HG03521 (cell line): ENCODE results near the gene CDKN2C.
"Not testable (repeated sequence)": the region's sequence is repeated elsewhere in the genome, so short reads cannot be mapped to it uniquely, and the experiment has no call there.

Source experiments
- ATAC-seq: cut with Tn5 transposase; IDR thresholded peaks from one replicate; pipeline ENCODE4 v1.9.1; 2021; ENCODE audit warnings: mild to moderate bottlenecking, moderate library complexity; ENCODE audit not compliant: unreplicated experiment

Gene CDKN2C

DNA sequence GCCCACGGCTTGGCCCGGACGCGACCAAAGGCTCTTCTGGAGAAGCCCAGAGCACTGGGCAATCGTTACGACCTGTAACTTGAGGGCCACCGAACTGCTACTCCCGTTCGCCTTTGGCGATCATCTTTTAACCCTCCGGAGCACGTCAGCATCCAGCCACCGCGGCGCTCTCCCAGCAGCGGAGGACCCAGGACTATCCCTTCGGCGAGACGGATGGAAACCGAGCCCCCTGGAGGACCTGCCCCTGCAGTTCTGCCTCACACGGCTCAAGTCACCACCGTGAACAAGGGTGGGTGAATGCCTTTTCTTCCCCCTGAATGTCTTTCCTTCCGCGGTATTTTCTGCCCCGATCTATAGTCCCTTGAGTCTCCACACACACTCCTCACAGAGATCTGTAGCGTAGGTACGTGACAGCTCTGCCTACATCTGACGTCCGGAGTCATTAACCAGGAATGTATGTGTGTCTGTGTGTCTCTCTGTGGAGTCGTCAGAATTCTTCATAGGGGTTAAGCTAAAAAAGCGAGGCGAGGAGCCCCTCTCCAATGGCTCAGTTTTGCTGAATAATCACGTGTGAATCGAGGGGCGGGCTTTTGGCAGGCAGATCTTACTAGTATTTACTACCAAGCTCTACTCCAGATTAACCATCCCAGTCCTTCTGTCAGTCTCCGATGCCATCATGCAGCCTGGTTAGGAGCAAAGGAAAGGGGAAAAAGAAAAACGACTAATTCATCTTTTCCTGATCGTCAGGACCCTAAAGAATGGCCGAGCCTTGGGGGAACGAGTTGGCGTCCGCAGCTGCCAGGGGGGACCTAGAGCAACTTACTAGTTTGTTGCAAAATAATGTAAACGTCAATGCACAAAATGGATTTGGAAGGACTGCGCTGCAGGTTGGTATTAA, at the start of gene CDKN2C:
Gene CDKN2C (plus strand): TSS at position 635 of the 898 bp plus-strand sequence. CDS start 124 bp downstream, at position 759.
- ATAC-seq: peak; percentile 27

DNA sequence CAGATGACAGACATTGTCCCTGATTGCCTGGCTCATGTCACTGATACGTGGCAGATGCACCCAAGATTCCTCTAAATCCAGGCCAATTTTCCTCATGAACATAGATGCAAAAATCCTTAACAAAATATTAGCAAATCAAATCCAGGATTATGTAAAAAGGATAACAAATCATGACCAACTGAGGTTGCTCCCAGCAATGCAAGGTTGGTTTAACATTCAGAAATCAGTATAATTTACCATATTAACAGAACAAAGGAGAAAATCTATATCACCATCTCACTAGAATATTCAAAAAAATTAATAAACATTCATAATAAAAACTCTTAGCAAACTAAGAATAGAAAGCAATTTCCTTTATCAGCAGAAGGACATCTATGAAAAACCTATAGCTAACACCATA, 49.6 kb upstream of the CDKN2C start:
- no peak for ATAC-seq

DNA sequence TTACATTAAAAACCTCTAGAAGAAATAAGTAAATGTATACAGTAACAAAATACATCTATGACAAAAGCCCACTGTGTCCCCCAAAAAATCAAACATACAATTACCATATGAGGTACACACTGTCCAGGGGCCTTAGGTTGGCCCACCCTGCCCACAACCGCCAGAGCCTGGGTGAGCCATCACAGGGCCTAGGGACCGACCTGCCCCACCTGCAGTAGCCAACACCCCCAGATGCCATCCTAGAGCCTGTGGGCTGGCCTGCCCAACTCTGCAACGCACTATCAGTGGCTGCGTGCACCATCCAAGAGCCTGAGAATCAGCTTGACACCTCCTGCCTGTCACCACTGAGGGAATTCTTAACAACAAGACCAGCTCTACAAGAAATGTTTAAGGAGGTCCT, 49.0 kb upstream of the CDKN2C start:
- no peak for ATAC-seq

DNA sequence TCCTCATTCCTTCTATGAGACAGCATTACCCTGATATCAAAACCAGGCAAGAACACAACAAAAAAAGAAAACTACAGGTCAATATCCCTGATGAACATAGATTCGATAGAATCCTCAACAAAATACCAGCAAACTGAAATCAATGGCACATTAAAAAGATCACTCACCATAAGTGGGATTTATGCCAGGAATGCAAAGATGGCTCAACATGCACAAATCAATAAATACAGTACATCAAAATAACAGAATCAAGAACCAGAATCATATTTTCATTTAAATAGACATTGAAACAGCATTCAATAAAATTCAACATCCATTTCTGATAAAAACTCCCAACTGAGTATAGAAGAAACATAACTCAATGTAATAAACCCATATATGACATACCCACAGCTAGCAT, 46.5 kb upstream of the CDKN2C start:
- ATAC-seq: no peak

DNA sequence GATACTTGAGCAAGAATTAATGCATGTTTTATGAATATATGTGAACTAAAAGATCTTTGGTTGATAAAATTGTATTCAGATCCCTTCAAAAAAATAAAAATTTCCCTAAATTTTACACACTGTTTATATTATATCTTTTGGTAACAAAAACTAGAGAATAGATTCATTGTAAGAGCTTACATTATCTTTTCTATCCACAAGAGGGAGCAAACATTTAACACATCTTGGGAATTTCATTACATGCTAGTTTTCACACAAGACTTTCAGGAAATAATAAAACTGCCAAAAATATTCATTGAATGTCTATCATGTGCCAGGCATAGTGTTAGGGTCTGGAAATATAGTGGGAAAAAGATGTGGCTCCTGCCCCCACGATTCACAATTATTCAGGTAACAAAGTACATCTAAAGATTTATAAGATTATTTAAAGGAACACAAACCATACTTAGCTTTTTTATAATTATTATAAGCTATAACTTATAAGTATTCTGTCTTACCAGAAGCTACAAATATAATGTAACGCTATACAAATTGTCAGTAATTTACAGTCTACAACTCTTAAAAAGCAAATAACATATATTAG, 40.6 kb upstream of the CDKN2C start:
- ATAC-seq: no peak

DNA sequence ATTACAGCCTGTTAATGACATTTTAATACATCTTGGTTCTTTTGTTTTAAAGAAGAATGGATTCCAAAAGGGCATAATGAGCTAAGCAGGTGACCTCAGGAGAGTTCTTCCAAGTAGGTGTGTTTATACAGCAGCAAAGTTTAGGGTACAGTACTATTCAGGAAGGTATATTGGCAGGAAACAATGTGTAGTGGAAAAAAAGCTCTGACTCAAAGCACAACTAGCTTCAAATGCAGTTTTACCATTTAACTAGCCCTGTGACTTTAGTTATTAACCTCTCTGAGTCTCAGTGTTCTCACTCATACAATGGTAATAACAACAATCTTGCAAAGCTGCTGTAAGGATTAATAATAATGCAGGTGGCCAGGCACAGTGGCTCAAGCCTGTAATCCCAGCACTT, 39.9 kb upstream of the CDKN2C start:
- no peak for ATAC-seq

DNA sequence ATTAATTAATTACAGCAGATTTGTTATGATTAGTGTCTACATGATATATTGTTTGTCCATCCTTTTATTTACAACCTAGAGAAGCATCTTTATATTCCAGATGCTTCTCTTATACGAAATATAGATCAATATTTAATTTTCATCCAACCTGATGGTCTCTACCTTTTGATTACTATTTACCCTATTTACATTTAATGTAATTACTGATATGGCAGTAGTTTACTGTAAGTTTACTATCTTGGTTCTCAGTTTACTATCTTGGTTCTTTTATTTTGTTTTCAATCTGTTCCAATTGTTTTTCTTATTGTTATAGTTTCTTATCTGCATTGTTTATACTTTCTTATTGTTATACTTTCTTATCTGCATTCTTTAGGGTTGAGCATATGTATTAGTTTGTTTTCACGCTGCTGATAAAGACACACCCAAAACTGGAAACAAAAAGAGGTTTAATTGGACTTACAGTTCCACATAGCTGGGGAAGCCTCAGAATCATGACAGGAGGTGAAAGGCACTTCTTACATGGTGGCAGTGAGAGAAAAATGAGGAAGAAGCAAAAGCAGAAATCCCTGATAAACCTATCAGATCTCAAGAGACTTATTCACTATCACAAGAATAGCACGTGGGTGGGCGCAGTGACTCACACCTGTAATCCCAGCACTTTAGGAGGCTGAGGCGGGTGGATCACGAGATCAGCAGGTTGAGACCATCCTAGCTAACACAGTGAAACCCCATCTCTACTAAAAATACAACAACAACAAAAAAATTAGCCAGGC, 38.9 kb upstream of the CDKN2C start:
- no peak for ATAC-seq

DNA sequence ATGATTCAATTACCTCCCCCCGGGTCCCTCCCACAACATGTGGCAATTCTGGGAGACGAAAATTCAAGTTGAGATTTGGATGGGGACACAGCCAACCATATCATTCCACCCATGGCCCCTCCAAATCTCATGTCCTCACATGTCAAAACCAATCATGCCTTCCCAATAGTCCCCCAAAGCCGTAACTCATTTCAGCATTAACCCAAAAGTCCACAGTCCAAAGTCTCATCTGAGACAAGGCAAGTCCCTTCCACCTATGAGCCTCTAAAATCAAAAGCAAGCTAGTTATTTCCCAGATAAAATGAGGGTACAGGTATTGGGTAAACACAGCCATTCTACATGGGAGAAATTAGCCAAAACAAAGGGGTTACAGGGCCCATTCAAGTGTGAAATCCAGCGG, 38.0 kb upstream of the CDKN2C start:
- not testable (repeated sequence) for ATAC-seq

DNA sequence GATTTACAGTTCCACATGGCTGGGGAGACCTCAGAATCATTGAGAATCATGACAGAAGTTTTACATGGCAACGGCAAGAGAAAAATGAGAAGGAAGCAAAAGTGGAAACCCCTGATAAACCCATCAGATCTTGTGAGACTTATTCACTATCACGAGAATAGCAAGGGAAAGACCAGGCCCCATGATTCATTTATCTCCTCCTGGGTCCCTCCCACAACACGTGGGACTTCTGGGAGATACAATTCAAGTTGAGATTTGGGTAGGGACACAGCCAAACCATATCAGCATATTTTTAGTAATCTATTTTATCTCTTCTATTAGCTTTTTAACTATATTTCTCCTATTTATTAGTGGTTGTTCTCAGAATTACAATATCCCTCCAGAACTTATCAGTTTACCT, 36.3 kb upstream of the CDKN2C start:
- ATAC-seq: not testable (repeated sequence)

DNA sequence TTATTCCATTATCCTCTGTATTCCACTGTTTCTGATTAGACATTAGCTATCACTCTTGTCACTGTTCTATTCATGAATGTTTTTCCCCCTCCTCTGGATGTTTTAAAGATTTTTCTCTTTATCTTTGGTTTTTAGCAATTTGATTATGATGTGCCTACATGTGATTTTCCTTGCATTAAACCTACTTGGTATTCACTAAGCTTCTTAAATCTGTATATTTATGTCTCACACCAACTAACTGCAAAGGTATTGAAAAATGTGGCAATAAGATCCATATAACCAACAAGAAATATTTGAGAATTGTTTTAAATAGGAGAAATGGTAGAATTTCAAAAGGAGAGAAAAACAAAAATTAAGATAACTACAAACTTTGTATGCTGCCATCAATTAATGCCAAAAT, 35.2 kb upstream of the CDKN2C start:
- no peak for ATAC-seq

DNA sequence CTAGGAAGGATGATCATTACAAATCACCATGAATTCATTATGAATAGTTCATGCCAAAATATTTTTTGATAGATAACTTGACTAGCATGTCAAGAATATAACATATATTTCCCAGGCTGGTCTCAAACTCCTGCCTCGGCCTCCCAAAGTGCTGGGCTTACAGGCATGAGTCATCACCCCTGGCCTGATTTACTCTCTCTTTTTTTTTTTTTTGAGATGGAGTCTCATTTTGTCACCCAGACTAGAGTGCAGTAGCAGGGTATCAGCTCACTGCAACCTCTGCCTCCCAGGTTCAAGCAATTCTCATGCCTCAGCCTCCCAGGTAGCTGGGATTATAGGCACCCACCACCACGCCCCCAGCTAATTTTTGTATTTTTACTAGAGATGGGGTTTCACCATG, 34.8 kb upstream of the CDKN2C start:
- ATAC-seq: not testable (repeated sequence)

DNA sequence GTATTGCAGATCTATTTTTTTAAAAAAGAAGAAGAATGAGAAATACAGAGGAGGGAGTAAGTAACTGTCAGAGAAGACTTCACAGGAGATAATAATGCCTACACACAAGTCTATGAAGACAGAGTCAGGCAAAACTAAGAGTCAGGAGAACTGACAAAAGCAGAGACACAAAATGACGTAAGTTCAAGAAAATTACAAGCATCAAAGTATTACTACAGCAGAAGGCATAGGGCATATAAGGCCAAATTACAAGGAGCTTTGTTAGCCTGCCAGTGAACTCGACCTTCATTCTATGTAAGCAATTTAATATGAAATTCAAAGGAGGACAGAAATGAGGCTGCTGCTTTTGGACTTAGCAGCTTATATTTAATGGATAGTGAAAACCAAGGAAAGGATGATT, 33.7 kb upstream of the CDKN2C start:
- ATAC-seq: no peak

DNA sequence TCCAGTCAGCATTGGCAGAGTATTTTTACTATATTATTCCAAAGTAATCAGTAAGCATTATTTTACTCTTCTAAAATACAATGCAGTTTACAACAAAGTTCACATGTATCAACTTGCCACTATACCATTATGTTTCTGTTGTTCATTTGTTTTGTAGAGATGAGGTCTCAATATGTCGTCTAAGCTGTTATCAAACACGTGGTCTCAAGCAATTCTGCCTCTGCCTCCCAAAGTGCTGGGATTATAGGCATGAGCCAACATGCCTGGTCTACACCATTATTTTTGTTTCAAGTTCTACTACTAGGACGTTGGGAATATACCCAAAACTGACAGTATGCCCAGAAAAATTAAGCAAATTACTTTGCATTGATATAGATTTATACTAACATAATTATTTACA, 29.8 kb upstream of the CDKN2C start:
- ATAC-seq: no peak

DNA sequence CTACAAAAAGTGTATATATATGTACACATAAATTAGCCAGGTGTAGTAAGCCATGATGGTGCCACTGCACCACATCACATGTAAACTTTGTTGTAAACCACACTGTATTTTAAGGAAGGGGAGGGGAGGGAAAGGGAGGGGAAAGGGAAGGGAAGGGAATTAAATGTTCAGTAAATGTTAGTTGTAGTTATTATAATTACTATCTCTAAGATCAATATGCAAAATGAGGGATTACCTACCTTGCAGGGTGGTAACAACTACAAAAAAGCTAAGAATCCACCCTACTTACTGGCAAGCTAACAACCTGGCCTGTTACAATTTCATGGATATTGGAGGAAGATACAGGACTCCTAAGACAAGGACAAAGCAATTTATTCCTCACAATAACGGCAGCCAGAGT, 27.7 kb upstream of the CDKN2C start:
- ATAC-seq: no peak

DNA sequence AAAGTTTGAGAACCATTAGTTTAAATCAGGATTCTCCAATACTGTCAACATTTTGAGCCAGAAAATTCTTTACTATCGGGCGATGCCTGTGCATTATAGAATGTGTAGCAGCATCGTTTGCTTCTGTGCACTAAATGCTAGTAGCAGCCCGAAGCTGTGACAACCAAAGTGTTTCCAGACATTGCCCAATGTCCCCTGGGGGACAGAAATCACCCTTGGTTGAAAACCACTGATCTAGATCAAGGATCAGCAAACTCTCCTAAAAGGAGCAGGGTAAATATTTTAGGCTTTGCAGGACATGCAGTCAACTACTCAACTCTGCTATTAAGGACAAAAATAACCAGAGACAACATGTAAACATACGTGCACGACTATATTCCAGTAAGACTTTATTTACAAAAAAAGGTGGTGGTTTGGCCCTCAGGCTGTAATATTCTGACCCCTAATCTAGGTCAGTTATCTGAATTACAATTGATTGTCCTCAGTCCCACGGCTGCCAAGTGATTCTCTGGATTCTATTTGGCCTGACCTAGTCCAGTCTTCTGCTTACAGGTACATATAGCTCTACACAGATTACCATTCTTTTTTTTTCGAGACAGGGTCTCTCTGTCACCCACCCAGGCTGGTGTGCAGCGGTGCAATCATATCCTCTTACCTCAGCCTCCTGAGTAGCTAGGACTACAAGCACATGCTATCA, 20.6 kb upstream of the CDKN2C start:
- ATAC-seq: no peak

DNA sequence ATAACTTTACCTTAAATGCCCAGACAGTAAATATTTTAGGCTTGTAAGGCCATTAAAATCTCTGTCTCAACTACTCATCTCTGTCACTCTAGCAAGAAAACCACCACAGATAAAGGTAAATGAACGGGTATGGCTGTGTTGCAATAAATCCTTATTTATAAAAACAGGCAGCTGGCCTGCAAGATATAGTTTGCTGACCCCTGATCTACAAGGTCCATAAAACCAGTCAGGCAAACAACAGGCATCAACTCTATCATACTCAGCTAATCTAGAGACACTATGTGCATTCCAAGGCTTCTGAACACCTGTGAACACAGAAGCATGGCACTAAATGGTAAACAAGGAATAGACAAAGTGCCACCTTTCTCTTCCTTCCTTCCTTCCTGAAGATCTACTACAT, 19.6 kb upstream of the CDKN2C start:
- ATAC-seq: no peak

DNA sequence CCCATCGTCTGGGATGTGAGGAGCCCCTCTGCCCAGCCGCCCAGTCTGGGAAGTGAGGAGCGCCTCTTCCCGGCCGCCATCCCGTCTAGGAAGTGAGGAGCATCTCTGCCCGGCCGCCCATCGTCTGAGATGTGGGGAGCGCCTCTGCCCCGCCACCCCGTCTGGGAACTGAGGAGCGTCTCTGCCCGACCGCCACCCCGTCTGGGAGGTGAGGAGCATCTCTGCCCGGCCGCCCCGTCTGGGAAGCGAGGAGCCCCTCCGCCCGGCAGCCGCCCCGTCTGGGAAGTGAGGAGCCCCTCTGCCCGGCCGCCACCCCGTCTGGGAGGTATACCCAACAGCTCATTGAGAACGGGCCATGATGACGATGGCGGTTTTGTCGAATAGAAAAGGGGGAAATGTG, 17.5 kb upstream of the CDKN2C start:
- not testable (repeated sequence) for ATAC-seq

DNA sequence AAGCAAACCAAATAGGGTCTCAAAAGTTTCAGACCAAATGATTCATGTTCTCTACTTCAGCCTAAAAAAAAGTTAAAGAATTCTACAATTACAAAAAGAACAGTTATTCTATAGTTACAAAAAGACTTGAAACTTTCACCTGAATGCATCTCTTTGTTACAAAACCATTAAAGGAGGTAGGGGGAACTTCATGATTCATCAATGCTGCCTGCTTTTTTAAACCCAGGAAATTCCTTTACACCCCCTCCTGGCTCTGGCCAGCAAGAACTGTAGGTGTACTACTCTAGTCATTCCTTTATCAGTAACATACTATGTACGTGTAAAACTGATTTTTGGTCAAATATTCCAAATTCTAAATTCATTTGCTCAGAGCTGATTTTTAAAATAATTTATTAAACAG, 14.9 kb upstream of the CDKN2C start:
- ATAC-seq: no peak

DNA sequence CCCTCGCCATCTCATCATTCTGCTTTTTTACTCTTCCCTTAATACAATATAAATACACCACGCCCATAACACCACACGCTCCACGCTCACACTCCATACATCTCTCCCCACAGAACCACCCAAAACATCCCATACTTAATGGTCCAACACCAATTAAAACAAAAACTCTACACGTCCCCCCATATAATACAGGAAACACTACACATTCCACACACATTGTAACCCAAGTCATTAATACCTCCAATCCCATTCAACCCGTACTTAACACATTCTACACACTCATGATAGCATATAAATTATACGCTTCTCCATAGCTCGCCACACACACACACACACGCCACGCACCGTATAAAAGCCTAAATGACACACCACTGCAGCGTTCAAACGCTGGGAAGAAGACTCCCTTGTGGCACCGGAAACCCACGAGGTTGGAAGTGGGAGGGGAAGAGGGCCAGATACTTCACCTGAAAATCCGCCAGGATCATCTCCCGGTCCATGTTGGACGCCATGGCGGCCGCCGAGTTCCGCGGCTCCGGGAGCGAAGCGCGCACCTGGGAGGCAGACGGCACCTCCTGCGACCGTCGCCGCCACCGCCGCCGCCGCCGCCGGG, 10.6 kb upstream of the CDKN2C start:
- no peak for ATAC-seq

DNA sequence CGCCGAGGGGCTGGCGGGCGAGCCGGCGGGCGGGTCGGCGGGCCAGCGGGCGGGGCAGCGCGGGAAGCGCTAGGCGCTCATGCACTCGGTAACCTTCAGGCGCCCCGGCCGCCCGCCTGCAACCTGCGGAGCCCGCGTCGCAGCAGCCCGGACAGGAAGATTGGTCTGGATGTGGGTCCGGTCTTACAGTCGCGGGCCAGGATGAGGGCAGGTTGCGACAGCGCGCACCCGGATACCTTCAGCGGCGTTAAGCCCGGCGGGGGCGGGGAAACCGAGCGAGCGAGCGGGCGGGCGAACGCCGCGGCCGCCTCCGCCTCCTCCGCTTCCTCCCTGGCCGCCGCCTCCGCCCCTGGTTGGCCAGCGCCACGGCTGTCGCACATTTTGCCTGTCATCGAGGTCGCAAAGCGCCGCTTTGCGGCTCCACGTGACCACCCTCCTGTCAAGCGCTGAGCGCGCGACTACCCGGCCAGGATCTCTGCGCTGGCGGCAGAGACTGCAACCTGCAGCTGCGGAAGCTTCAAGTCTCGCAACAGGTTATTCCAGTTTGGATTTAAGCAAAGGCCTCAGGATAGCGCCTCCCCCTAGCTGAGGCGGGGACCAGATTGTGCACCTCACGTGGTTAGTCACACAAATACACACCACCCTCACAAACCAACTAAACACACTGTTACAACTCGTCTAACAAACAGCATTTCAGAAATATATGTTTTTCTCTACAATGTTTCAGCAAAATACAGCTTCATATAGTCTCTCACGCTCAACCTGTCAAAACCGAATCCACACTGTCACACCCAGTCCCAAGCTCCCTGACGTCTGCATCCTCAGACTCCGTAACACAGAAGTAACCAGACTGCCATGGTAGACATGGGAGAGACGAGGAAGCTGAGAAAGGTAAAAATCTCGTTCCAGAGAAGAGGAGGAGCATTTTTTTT, 9.9 kb upstream of the CDKN2C start, which contains the start of gene FAF1:
Gene FAF1 (minus strand): TSS at position 355 of the 932 bp plus-strand sequence. CDS start 456 bp downstream, outside the sequence.
- peak; percentile 86 for ATAC-seq
